GM19099 (cell line): ENCODE measurements around the gene SPZ1.

Source experiments
- POLR2A ChIP-seq: IDR thresholded peaks from 3 replicates; pipeline ENCODE4 v1.6.1; 2011; ENCODE audit warnings: low read depth; ENCODE audit not compliant: insufficient read length; ENCODE audit errors: extremely low read depth

SPZ1 gene

GRCh38 chr5:80319702-80320101 lies at the start of gene SPZ1:
Gene SPZ1, plus strand, starts transcription at chr5:80320002. Its CDS starts 214 bp downstream, at chr5:80320216.
- TF ChIP-seq POLR2A, result no peak

DNA sequence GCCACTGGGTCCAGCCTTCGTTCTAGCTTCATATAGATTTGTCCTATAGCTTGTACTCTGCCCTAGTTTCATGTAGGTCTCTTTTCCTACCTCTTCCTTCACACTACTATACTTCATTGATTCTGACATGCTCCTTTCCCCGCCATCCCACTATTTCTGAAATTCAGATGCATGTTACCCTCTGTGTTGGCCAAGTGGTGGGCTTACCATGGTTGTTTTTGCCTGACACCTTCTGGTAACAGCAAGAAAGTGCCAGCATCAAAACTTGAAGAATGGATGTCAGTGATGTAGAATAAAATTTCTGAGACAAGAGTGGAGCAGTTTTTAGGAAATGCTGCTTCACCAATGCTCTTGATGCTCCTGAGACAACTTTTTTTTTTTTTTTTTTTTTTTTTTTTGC lies 44.5 kb upstream of the SPZ1 start:
- no peak for TF ChIP-seq POLR2A

- TF ChIP-seq POLR2A, result no peak
Observed at GRCh38 chr5:80276186-80276585, 43.6 kb upstream of the SPZ1 start.

- no peak for TF ChIP-seq POLR2A
Observed at GRCh38 chr5:80277191-80277590, 42.6 kb upstream of the SPZ1 start.

DNA sequence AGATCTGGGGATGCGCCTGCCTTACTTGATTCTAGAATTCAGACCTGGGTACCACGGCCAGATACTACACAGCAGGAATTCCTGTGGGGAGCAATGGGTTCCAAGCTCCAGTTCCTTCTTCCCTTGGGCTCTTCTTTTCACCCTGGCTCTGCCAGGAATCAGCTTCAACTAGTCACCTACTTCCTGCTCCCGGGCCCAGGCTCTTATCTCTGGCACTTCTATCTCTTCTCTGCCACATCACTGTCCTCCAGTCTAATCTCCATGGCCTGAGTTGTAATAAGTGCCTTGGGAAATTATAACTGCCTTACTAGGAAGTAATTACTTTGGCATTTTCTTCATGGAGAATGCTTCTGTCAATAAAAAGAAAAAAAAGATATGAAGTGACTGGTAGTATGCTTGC lies 37.7 kb upstream of the SPZ1 start:
- TF ChIP-seq POLR2A, result no peak

DNA sequence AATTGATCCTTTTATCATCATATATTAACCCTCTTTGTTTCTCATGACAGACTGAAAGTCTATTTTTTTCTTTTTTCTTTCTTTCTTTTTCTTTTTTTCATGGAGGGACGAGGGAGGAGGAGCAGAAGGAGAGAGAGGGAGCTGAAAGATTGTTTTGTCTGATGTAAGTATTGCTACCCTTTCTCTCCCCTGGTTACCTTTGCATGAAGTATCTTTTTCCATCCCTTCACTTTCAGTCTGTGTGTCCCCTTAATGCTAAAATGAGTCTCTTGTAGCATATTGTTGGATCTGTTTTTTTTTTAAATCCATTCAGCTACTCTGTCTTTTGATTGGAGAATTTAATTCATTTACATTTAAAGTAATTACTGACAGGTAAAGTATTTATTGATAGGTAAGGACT lies 36.4 kb upstream of the SPZ1 start:
- no peak for TF ChIP-seq POLR2A

GRCh38 chr5:80284720-80285119 lies 35.1 kb upstream of the SPZ1 start:
- no peak for TF ChIP-seq POLR2A

- no peak for TF ChIP-seq POLR2A
Observed at GRCh38 chr5:80288177-80288576, 31.6 kb upstream of the SPZ1 start.

DNA sequence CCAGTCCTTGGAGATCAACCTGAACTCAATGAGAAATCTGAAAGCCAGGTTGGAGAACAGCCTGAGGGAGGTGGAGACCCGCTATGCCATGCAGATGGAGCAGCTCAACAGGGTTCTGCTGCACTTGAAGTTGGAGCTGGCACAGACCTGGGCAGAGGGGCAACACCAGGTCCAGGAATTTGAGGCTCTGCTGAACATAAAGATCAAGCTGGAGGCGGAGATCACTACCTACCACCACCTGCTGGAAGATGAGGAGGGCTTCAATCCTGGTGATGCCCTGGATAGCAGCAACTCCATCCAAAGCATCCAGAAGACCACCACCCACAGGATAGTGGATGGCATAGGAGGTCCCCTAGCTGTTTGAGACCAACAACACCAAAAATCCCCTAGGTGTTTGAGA lies 30.5 kb upstream of the SPZ1 start:
- TF ChIP-seq POLR2A, result no peak

DNA sequence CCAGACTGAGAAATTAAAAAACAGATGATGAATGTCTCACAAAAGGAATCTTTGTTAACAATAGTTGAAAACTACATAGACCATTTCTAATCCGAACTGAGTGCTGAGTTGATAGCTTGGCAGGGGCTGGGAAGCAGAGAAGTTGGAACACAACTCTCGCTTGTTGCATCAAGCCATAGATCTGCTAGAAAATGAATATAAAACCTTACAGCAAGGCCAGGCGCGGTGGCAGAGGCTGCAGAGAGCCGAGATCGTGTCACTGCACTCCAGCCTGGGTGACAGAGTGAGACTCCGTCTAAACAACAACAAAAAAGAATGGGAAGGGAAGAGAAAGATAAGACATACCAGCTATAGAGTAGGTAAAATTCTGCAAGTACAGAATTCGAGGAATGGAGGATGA lies 28.0 kb upstream of the SPZ1 start:
- TF ChIP-seq POLR2A, result no peak

- no peak for TF ChIP-seq POLR2A
Observed at GRCh38 chr5:80296121-80296520, 23.7 kb upstream of the SPZ1 start.

DNA sequence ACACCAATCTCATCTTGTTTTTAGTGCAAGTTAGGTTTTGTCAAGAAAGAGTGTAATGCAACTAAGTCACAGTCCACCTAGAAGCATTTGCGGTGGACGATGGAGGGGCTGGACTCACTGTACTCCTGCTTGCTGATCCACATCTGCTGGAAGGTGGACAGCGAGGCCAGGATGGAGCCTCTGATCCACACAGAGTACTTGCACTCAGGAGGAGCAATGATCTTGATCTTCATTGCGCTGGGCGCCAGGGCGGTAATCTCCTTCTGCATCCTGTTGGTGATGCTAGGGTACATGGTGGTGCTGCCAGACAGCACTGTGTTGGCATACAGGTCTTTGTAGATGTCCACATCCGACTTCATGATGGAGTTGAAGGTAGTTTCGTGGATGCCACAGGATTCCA lies 20.2 kb upstream of the SPZ1 start:
- no peak for TF ChIP-seq POLR2A

DNA sequence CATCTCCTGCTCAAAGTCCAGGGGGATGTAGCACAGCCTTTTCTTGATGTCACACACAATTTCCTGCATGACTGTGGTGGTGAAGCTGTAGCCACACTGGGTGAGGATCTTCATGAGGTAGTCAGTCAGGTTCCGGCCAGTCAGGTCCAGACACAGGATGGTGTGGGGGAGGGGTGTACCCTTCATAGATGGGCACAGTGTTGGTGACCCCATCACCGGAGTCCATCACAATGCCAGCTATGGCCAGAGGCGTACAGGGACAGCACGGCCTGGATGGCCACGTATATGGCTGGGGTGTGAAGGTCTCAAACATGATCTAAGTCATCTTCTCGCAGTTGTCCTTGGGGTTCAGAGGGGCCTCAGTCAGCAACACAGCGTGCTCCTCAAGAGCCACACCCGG lies 19.7 kb upstream of the SPZ1 start:
- TF ChIP-seq POLR2A, result no peak

DNA sequence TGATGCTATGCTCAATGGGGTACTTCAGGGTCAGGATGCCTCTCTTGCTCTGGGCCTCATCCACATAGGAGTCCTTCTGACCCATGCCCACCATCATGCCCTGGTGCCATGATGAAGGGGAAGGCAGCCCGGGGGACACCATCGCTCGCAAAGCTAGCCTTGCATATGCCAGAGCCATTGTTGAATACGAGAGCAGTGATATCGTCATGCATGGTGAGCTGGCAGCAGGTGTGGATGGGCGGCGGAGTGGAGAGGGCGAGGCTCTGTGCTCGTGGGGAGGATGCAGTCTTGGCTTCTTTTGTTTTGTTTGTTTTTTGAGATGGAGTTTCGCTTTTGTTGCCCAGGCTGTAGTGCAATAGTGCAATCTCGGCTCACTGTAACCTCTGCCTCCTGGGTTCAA lies 17.2 kb upstream of the SPZ1 start:
- TF ChIP-seq POLR2A, result no peak

DNA sequence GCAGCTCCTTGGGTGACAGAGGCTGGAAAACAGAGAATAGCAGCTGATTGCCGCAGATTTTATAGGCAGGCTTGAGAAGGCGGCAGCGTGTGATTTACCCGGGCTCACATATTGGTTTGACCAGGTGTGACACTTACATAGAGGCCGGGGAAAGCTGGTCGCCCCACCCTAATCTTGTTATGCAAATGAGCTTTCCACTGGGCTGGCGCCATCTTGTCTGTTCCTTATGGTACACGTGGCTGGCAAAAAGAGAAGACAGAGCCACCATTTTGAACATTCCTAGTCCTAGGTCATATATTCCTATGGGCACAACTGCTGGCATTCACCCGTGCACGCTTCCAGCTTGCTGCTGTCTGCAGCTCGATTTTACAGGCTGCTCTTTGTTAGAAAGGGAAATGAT lies 11.3 kb upstream of the SPZ1 start:
- TF ChIP-seq POLR2A, result no peak

GRCh38 chr5:80309871-80310665 lies 9.7 kb upstream of the SPZ1 start:
- TF ChIP-seq POLR2A, result no peak

DNA sequence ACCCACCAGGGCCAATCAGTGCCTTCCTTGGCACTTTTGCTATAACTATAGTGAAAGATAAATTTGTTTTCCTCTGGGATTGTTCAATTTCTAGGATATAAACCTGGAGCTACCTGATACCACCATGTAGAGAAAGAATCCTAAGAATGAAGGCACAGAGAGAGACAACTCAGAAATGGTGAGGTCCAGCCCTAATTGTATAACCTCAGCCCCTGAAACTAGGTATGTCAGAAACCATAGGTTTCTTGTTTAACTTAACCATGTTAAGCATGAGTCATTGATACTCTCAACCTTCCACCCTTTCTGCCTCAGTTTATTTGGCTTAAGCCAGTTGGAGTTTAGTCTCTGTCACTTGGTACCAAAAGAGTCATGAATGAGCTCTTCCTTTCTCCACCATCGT lies 4.6 kb upstream of the SPZ1 start:
- no peak for TF ChIP-seq POLR2A
